Upper lobe of left lung (tissue), 4 donors: ENCODE results near the gene GOLGA3.

ENCODE experiments used
- POLR2A ChIP-seq, 4 donors: fragments of 450-650 bp; IDR thresholded peaks; one replicate each; pipeline ENCODE4 v1.5.1; 2016 to 2017; ENCODE audit warnings: antibody characterized with exemption in 4 of 4, mild to moderate bottlenecking in 2 of 4
- POLR2AphosphoS5 ChIP-seq, 2 donors: sonication (generic); formaldehyde crosslinking; IDR thresholded peaks; one replicate each; pipeline ENCODE4 v1.5.1; 2017; ENCODE audit warnings: antibody characterized with exemption in 2 of 2
- TF ChIP-seq, protein P1 (sequence below), 6 experiments: fragments of 450-650 bp in 4 of 6; fragments of 200-600 bp in 2 of 6; sonication (generic) in 2 of 6; IDR thresholded peaks; one replicate each; pipeline ENCODE4 v1.5.1; 2016 to 2019; ENCODE audit warnings: antibody characterized with exemption in 6 of 6

DNA sequence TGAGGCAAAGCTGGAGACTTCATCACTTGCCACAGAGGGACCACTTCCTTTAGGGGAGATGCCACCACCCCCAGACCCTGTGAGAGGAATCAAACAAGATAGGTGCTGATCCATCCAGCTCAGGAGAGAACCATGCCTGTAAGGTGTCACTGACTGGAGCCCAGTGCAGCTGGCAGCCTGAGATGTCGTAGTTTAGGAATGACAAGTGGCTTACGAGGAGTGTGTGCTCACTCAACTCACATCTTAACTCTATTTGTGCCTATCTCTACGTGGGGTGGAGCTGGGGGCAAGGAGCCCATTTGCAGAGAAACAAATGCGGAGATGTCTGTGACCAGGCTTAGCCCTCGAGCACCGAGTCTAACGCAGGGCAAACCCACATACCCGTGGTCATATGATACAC lies 32.9 kb upstream of the GOLGA3 start:
- TF ChIP-seq, protein P1, sequence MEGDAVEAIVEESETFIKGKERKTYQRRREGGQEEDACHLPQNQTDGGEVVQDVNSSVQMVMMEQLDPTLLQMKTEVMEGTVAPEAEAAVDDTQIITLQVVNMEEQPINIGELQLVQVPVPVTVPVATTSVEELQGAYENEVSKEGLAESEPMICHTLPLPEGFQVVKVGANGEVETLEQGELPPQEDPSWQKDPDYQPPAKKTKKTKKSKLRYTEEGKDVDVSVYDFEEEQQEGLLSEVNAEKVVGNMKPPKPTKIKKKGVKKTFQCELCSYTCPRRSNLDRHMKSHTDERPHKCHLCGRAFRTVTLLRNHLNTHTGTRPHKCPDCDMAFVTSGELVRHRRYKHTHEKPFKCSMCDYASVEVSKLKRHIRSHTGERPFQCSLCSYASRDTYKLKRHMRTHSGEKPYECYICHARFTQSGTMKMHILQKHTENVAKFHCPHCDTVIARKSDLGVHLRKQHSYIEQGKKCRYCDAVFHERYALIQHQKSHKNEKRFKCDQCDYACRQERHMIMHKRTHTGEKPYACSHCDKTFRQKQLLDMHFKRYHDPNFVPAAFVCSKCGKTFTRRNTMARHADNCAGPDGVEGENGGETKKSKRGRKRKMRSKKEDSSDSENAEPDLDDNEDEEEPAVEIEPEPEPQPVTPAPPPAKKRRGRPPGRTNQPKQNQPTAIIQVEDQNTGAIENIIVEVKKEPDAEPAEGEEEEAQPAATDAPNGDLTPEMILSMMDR (IDR thresholded peaks at IDR 0.05), result no peak
- TF ChIP-seq POLR2AphosphoS5 (IDR thresholded peaks at IDR 0.05) (no peak), POLR2A (IDR thresholded peaks at IDR 0.05) (no peak)
